ENCODE results near the gene ENC1.

ENC1 gene

GRCh38 chr5:74655716-74656115 lies 15.2 kb upstream of the ENC1 start:
- DNase-seq (ENCODE audit: low read depth in 2 of 2), result no peak

DNA sequence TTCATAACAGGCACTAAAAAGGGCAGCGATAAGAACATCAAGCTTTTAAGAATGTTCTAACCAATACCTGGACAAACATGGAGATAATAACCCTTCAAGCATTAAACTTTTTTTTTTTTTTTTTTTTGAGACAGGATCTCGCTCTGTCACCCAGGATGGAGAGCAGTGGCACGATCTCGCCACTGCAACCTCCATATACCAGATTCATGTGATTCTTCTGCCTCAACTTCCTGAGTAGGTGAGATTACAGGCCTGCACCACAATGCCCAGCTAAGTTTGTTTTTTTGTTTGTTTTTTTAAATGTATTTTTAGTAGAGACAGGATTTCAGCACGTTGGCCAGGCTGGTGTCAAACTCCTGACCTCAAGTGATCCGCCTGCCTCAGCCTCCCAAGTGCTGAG lies 14.7 kb upstream of the ENC1 start:
- no peak for DNase-seq (ENCODE audit: low read depth in 2 of 2)

- DNase-seq (ENCODE audit: low read depth in 2 of 2), result no peak
Observed at GRCh38 chr5:74653991-74654390, 13.5 kb upstream of the ENC1 start.

DNA sequence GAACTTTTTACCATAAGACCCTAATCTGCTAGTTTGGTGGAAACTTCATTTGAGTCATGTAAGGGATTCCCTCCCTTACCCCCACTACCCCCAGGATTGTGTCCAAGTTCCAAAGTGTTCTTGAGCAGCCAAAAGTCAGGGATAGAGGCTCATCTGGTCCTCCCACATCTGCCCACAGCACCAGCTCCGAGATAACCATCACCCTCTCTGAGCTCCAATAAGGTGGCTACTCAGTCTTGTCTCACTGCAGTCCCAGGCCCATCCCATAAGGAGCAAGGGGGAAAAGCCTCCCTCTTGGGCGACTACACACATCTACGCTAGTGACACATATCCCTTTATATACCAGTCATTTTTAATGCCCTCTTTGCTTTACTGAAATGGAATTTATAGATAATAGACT lies 12.0 kb upstream of the ENC1 start:
- no peak for DNase-seq (ENCODE audit: low read depth in 2 of 2)

DNA sequence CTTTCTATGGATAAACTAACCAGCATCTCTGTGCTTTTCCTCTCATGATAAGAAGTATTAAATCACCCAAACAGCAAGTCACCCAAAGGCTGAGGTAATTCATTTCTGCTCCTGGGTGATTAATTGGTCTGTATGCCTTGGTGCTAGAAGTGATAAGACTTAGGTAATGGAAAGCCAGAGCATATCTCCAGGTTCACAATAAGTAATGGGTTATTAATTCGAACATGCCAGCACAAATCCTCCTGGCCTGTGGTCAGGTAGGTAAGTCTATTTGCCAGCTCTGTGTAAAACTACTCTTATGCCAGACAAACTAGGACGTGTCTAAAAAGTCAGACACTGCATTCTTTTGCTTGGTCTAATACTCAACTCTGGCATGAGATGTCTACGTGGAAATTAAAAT lies 11.2 kb upstream of the ENC1 start:
- DNase-seq (ENCODE audit: low read depth in 2 of 2), result no peak

- DNase-seq (ENCODE audit: low read depth in 2 of 2), result no peak
Observed at GRCh38 chr5:74649421-74649973, 9.0 kb upstream of the ENC1 start.

DNA sequence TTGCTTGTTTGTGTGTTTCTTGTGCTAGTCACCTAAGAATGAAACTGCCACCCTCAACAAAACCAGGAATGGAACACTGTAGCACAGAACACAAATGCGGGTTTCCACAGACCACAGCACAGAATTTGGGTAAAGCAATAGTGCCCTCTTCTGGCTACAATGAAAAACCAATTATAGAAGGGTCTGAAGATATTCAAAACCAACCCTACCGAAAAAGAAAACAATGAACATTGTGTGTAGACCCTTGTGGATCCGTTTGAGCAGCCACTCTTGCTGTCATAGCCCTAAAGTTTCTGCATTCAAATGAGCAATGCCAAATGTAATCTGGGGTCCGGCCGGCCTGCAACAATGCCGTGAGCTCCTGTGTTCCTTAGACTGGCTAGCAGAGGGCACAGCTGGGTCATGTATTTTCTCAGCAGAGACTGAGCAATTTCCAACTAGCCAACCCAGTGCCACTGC lies 8.3 kb upstream of the ENC1 start:
- DNase-seq (ENCODE audit: low read depth in 2 of 2), result no peak

GRCh38 chr5:74647096-74647495 lies 6.6 kb upstream of the ENC1 start:
- DNase-seq (ENCODE audit: low read depth in 2 of 2), result no peak

DNA sequence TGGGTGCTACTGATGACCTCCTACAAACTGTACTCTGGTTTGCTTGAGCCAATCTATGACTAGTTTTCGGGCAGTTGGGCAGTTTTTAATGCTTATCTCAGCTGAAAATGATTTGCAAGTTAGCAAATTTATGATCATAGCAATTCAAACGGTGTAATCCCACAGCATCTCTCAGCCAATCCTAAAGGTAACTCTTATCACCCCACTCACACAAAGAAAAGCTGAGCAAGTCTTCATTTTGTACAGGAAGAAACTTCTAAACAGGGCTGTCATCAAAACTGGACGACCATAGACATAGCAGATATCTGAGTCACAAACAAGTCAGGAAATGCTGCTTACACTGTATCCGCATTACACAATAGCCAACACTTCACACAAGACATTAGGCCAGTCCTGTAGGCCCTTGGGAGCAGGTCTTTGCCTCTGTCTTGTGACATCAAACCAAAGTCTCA lies 2.6 kb upstream of the ENC1 start:
- no peak for DNase-seq (ENCODE audit: low read depth in 2 of 2)

- DNase-seq (ENCODE audit: low read depth in 2 of 2), result no peak
Observed at GRCh38 chr5:74642543-74642863, 2.0 kb upstream of the ENC1 start.

- no peak for DNase-seq (ENCODE audit: low read depth in 2 of 2)
Observed at GRCh38 chr5:74641735-74642542, 1.4 kb upstream of the ENC1 start.

GRCh38 chr5:74640954-74641734 lies 616 bp upstream of the ENC1 start:
- DNase-seq (ENCODE audit: low read depth in 2 of 2), result peak; percentile 26 to 33

GRCh38 chr5:74639807-74640449 lies 600 bp downstream of the ENC1 start:
- peak in 1 of 2 donors; percentile 28 for DNase-seq (ENCODE audit: low read depth in 2 of 2)

GRCh38 chr5:74638970-74639806 lies 1.3 kb downstream of the ENC1 start:
- DNase-seq (ENCODE audit: low read depth in 2 of 2), result no peak

DNA sequence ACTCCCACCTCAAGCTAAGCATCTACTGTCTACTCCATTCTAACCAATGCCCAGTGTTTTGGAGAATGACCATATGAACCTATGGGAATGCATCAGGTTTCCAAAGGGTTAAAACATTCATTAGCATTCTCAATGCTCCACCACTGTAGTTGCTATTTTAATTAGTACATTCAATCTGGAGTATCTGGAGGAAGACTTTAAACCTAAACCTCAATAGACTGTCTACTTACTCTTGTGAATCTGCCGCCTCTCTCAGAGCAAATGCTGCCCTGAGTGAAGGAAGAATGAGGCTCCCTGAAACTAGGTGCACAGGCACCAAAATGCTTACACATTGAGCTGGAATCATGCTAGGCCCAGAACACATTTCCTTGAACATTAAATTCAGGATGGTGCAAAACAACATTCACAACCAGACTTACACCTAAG lies 2.0 kb downstream of the ENC1 start:
- no peak for DNase-seq (ENCODE audit: low read depth in 2 of 2)

- no peak for DNase-seq (ENCODE audit: low read depth in 2 of 2)
Observed at GRCh38 chr5:74636552-74636951, 4.0 kb downstream of the ENC1 start.

DNA sequence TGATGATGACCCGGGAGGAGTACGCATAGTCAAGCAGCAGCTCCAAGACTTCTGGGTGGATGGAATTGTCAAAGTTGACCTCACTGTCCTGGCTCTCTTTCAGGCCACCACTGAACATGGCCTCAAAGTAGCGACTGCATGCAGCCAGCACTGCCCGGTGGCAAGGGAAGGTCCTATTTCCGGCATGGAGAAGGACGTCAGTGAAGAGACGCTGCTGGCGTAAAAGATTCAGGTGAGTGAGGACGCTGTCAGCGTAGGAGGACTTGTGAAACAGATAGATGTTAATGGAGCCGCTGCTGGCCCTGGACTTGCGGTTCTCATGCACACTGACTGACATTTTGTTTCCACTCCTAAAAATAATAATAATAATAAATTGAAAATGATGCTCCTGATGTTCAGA lies 4.4 kb downstream of the ENC1 start:
- DNase-seq (ENCODE audit: low read depth in 2 of 2), result no peak

- no peak for DNase-seq (ENCODE audit: low read depth in 2 of 2)
Observed at GRCh38 chr5:74634611-74635286, 5.8 kb downstream of the ENC1 start.

GRCh38 chr5:74633695-74634094 lies 6.8 kb downstream of the ENC1 start:
- no peak for DNase-seq (ENCODE audit: low read depth in 2 of 2)

DNA sequence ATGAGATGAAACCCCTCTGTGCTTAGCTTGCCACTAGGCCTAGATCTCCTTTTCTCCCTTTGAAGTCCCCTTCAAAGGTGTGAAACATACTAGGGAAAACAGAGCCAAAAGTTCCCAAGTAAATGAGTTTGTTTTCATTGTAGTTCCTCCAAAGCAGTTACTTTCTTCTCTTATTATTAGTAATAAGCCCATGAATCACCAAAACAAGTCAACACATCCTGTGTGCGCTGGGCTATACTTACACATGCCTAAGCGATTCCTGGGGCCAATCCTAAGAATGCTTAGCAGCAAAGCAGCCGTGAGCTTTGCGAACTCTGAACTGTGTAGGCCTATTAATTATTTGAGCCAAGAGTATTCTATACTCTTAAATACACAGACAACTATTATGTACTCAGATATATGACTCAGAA lies 7.6 kb downstream of the ENC1 start:
- no peak for DNase-seq (ENCODE audit: low read depth in 2 of 2)
